GM12892 (cell line): ENCODE results near the gene TRIM13.
A peak's percentile ranks its signal among the peaks of the same experiment; 100 is the strongest.

Experiments used
- POLR2A ChIP-seq: IDR thresholded peaks from 2 replicates; pipeline ENCODE4 v1.6.1; 2011; ENCODE audit warnings: low read depth, low read length, control low read depth
- POLR2AphosphoS5 ChIP-seq: IDR thresholded peaks from 2 replicates; pipeline ENCODE4 v1.6.1; 2011; ENCODE audit warnings: low read depth, low read length, control low read depth
- TAF1 ChIP-seq: IDR thresholded peaks from 2 replicates; pipeline ENCODE4 v1.6.1; 2011; ENCODE audit warnings: low read depth, mild to moderate bottlenecking, control low read depth, low read length, borderline replicate concordance

GRCh38 chr13:49995625-49996101 lies 1.2 kb upstream of the TRIM13 start:
- TF ChIP-seq POLR2A (peak; percentile 59; the same call in 1 of the 2 replicates), TAF1 (no peak), POLR2AphosphoS5 (peak; percentile 82)
